ENCODE results near the gene PTPRA. TPM values are rescaled to one million over a fixed set of nuclear protein-coding genes. Genes with fewer than 3 reads are reported as not detected.

The PTPRA gene
- total and polyA plus RNA-seq, 9 of the 15 experiments (the other 6 are each of a cell fraction or from before 2014, with no cell fraction given), result 3.4 to 80.5 (median 28.0) TPM

DNA sequence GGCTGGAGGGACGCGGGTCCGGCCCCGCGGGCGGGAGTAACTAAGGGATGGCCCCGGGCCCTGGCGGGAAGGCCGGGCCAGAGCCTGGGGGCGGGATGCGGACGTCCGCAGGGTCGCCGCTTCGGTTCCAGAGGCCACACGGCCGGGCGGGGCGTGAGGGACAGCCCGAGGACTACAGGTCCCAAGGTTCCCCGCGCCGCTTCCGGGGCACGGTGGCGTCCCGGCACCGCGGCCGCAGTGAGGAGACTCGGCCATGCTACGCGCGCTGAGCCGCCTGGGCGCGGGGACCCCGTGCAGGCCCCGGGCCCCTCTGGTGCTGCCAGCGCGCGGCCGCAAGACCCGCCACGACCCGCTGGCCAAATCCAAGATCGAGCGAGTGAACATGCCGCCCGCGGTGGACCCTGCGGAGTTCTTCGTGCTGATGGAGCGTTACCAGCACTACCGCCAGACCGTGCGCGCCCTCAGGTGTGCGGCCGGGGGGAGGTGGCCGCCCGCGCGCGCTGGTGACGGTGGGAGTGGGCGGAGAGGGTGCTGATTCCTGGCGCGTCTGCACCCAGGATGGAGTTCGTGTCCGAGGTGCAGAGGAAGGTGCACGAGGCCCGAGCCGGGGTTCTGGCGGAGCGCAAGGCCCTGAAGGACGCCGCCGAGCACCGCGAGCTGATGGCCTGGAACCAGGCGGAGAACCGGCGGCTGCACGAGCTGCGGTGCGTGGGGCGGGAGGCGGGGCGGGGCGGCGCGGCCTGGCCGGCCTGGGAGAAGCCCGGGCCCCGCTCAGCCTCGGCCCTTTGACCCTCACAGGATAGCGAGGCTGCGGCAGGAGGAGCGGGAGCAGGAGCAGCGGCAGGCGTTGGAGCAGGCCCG is 172.8 kb downstream of the PTPRA start, which contains the start of gene MRPS26 (continued):
- TF ChIP-seq POLR2A (conservative IDR thresholded peaks at IDR 0.05) (peak; percentile 74), ZNF384 (IDR thresholded peaks at IDR 0.05; ENCODE audit: low read depth, low read length) (no peak), ZC3H4 (CRISPR knock-in tag; IDR thresholded peaks at IDR 0.05; ENCODE audit: borderline replicate concordance) (no peak), ZNF79 (CRISPR knock-in tag; IDR thresholded peaks at IDR 0.05; ENCODE audit: low read depth) (no peak), ZNF212 (CRISPR knock-in tag; IDR thresholded peaks at IDR 0.05) (no peak; the same call in 1 of the 2 replicates), NR2C1 (IDR thresholded peaks at IDR 0.05) (peak; percentile 77), NR2C1 (tag; IDR thresholded peaks at IDR 0.05) (peak; percentile 89), CCNT2 (IDR thresholded peaks at IDR 0.05; ENCODE audit: borderline replicate concordance, extremely low read depth, insufficient read length, low read depth, low read length) (no peak), ZNF589 (CRISPR knock-in tag; IDR thresholded peaks at IDR 0.05; ENCODE audit: low read depth) (no peak), FOXA3 (CRISPR knock-in tag; conservative IDR thresholded peaks at IDR 0.05 in 1 of 2, IDR thresholded peaks at IDR 0.05 in 1 of 2) (peak in 1 of 2 experiments; percentile 79; a peak in 2 of 4 replicates), ZNF263 (CRISPR knock-in tag; IDR thresholded peaks at IDR 0.05; ENCODE audit: borderline replicate concordance) (no peak; the same call in 1 of the 2 replicates), CREM (IDR thresholded peaks at IDR 0.05; ENCODE audit: low read depth) (peak; percentile 67), SOX6 (IDR thresholded peaks at IDR 0.05) (0 out of 2 replicates have a peak, but pooled peaks have one; percentile 30), LCOR (CRISPR knock-in tag; IDR thresholded peaks at IDR 0.05) (no peak), CTBP1 (IDR thresholded peaks at IDR 0.05; ENCODE audit: borderline replicate concordance) (peak; percentile 77), PCBP2 (IDR thresholded peaks at IDR 0.05; ENCODE audit: low read depth, low read length, poor library complexity, severe bottlenecking) (no peak), CHD2 (IDR thresholded peaks at IDR 0.05; ENCODE audit: low read depth, low read length) (no peak), PHF21A (IDR thresholded peaks at IDR 0.05; ENCODE audit: borderline replicate concordance, low read depth) (no peak), PYGO2 (tag; IDR thresholded peaks at IDR 0.05) (no peak), ZNF76 (CRISPR knock-in tag; IDR thresholded peaks at IDR 0.05; ENCODE audit: borderline replicate concordance) (no peak)
- TF ChIP-seq, protein P1, sequence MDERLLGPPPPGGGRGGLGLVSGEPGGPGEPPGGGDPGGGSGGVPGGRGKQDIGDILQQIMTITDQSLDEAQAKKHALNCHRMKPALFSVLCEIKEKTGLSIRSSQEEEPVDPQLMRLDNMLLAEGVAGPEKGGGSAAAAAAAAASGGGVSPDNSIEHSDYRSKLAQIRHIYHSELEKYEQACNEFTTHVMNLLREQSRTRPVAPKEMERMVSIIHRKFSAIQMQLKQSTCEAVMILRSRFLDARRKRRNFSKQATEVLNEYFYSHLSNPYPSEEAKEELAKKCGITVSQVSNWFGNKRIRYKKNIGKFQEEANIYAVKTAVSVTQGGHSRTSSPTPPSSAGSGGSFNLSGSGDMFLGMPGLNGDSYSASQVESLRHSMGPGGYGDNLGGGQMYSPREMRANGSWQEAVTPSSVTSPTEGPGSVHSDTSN (CRISPR knock-in tag; IDR thresholded peaks at IDR 0.05; ENCODE audit: low read depth), result peak; percentile 40; the same call in 1 of the 2 replicates
- TF ChIP-seq, protein P1 (tag; conservative IDR thresholded peaks at IDR 0.05; ENCODE audit: low read depth), result no peak
- TF ChIP-seq, protein P2, sequence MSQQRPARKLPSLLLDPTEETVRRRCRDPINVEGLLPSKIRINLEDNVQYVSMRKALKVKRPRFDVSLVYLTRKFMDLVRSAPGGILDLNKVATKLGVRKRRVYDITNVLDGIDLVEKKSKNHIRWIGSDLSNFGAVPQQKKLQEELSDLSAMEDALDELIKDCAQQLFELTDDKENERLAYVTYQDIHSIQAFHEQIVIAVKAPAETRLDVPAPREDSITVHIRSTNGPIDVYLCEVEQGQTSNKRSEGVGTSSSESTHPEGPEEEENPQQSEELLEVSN (IDR thresholded peaks at IDR 0.05; ENCODE audit: borderline replicate concordance in 1 of 2, extremely low read depth in 1 of 2, insufficient read depth in 1 of 2, insufficient read length in 1 of 2, low read depth in 1 of 2, low read length in 1 of 2, poor library complexity in 1 of 2, severe bottlenecking in 1 of 2), result peak; percentile 14 to 60
- TF ChIP-seq, protein P3, sequence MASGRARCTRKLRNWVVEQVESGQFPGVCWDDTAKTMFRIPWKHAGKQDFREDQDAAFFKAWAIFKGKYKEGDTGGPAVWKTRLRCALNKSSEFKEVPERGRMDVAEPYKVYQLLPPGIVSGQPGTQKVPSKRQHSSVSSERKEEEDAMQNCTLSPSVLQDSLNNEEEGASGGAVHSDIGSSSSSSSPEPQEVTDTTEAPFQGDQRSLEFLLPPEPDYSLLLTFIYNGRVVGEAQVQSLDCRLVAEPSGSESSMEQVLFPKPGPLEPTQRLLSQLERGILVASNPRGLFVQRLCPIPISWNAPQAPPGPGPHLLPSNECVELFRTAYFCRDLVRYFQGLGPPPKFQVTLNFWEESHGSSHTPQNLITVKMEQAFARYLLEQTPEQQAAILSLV (tag; IDR thresholded peaks at IDR 0.05), result no peak

All from K562 (cell line).